ENCODE measurements around the gene SERINC5. TPM values are rescaled to one million over a fixed set of nuclear protein-coding genes. Genes with fewer than 3 reads are reported as not detected.

Gene SERINC5
- total RNA-seq, 4 donors from 2014 or later: 9.7 to 21.7 (median 17.3) TPM

DNA sequence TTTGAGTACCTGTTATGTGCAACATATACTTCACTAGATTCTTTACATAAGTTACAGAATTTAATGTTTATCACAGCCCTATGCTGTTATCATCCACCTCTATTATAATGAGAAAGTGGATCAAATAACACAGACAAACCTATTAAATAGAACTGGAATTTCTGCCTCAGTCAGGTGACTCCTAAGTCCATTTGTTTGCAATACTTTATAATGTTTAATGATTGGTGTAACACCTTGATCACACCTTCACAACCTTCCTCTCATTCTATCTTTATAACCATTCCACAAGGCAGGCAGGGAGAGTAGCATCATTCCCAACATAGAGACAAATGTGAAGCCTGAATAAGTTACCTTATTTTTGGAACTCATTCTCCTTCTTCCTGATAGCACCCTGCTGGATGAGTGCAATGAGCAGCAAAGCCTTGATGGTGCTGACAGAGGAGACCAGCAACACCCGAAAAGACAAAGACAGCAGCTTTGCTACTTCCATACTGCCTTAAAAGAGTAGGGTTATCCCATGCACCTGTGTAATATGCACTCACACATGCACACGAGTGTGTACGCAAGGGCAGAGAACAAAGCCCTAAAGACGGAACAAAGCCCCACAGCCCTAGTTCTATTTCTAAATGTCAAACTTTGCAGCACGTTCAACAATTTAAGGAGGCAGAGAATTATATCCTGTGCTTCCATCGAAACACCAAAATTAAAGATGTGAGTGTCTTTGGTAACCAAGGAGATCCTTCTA, 30.5 kb downstream of the SERINC5 start:
- TF ChIP-seq CTCF (IDR thresholded peaks at IDR 0.05; ENCODE audit: low read depth): no peak

- TF ChIP-seq CTCF (IDR thresholded peaks at IDR 0.05; ENCODE audit: low read depth): no peak
Measured at GRCh38 chr5:80223561-80223960, 32.3 kb downstream of the SERINC5 start.

GRCh38 chr5:80220245-80220897, 35.5 kb downstream of the SERINC5 start:
- no peak for TF ChIP-seq CTCF (IDR thresholded peaks at IDR 0.05; ENCODE audit: low read depth)

DNA sequence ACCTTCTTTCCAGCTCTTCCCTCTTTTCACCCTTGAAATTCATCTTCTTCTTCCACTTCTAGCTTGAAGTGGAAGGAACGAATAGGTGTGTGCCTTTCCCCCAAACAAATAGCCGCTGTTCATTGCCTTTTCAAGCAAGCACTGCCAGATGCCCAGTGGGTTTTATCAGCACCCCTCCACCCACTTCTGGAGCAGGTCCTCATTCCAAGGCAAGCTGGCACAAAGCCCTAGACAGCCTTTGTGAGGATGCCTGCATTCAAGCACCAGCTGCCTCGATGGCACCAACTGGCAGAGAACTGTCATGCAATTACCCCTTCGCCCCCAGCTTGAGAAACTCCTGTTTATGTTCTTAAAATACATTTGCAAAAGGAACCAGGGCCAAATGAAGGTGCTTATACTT, 36.5 kb downstream of the SERINC5 start:
- TF ChIP-seq CTCF (IDR thresholded peaks at IDR 0.05; ENCODE audit: low read depth): no peak

DNA sequence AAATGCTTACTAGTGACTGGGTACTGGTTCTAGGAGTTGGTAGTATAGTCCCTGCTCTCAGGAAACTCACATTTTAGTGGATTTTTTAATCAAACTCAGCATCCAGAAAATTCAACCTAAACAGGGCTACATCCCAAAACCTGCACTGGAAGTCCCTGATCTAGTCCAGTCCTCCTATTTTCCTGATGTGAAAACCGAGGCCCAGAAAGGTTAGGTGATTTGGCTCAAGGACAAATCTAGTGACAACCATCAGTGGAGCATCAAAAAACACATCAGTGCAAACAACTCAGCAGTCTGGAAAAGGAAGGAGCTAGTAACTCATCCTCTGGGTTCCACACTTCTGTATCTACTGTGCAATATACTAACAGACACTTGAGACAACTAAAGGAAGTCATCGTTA, 38.2 kb downstream of the SERINC5 start:
- no peak for TF ChIP-seq CTCF (IDR thresholded peaks at IDR 0.05; ENCODE audit: low read depth)

DNA sequence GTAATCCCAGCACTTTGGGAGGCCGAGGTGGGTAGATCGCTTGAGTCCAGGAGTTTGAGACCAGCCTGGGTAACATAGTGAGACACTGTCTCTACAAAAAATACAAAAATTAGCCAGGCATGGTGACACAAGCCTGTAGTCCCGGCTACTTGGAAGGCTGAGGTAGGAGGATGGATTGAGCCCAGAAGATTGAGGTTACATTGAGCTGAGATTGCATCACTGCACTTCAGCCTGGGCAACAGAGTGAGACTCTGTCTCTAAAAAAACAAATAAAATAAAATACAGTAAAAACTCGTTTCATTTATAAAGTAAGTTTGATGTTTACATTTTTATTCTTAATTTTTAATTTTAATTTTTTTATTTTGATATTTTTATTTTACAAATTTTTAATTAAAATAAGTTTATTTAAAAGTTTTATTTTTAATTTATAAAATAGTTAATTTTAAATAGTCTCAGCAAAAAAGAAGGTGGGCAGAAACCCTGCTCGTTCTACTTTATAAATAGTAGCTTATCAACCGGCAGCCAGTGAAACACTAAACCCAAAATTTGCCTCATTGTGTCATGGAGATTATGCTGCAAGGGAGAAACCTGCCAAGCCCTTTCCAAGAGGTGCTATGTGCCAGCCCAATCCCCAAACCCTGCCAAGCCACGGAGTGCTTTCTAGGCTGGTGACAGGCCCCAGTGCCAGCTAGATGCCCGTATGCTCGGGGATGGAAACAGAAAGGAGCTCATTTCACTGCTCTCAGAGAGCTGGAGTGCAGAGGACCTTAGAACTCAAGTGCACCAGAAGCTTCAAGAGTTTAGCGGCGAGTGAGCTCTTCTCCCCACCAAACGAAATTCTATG, 38.9 kb downstream of the SERINC5 start:
- no peak for TF ChIP-seq CTCF (IDR thresholded peaks at IDR 0.05; ENCODE audit: low read depth)

DNA sequence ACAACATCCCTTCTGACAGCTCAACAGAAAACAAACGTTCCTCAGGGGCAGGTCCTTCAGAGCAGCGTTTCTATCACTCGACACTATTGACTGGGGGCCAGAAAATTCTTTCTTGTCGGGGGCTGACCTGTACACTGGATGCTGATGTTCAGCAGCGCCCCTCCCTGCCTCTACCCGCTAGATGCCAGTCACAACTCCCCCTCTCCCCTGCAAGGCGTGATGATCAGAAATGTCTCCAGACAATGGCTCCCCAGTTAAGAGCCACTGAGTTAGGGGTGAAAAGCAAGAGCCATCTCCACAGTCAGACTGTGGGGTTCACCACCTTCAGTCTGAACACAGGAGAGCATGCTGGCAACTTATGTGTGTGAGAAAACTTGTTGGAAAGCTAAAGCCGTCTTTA, 39.8 kb downstream of the SERINC5 start:
- TF ChIP-seq CTCF (IDR thresholded peaks at IDR 0.05; ENCODE audit: low read depth): no peak

Data from subcutaneous adipose tissue (tissue), 4 donors.